Measurements from ENCODE around the gene ECM2. TPM values are rescaled to one million over a fixed set of nuclear protein-coding genes. Genes with fewer than 3 reads are reported as not detected.

The ECM2 gene
- total RNA-seq, 1 donor from 2014 or later: 3.3 TPM

DNA sequence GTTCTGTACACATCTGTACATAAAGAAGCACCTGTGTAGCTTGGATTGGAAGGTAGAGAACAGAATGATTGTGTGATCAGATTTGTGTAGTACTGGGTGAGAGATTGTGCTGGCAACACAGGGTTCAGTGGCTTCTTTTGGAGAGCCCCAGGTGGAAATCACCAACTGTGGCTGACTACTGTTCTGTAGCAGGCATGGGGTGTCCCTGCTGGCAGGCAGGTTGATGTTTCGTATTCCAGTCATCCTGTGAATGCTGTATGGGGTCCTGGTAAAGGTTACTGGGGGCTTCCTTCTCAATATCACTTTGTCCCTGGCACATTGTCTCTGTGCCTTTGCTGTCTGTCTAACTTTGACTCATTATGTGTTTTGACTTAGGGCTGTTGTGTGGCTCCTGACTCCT, 58.8 kb downstream of the ECM2 start:
- DNase-seq (ENCODE audit: low spot score in 2 of 2) (no peak), FAIRE-seq (no peak)

DNA sequence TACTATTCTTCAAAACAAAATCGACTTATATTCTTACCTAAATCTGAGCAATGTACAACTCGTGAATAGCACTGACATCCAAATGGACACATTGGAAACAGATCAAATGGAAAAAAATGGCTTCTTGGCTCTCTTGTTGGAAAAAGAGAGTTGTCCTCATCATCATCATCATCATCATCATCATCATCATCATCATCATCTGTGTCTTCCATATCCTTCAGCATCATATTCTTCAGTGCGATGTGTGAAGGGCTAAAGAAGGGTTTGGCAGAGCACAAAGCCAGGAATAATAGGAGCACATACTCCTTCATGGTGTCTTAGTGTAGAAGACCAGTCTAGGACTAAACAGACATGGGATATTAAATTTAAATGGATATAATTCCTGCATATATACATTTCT, 61.2 kb downstream of the ECM2 start:
- no peak for DNase-seq (ENCODE audit: low spot score in 2 of 2)
- FAIRE-seq: no peak

DNA sequence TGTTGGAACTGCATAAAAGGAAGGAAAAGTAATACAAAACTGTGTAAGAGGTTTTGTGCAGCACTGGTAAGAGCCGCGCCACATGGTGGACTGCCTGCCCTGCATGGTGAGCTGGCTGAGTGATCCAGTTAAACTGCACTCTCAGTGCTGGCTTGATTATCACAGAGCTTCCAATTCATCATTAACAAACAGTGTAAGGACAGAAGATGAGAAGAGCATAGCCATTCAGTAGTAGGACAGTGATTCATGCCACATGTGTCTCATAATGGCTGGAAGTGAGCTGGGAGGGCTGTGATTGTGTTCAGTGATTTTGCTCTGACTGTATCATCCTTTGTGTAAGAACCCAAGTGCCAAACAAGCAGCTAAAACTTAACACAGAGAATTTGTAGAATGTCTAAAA, 67.6 kb downstream of the ECM2 start:
- FAIRE-seq: no peak
- peak; percentile 6 to 22 for DNase-seq (ENCODE audit: low spot score in 2 of 2)

GRCh38 chr9:92467511-92467910, 68.3 kb downstream of the ECM2 start:
- DNase-seq (ENCODE audit: low spot score in 2 of 2) (no peak), FAIRE-seq (no peak)

DNA sequence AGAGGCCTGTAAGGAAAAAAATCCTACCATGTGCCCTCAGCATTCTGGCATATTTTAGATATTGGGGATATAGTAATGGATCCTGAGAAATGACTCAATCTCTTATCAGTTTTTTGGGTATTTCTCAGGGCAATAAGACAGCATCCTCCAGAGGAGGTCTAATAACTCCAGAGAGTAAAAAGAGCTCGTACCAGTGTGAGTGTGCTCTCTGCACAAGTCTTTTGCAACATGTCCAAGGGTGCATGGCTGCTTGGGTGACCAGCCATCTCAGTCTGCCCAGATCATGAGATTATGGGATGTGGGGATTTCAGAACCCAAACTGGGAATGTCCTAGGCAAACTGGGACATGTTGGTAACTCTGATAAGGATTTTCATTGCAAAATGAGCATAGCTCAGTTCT, 68.7 kb downstream of the ECM2 start:
- no peak for FAIRE-seq

DNA sequence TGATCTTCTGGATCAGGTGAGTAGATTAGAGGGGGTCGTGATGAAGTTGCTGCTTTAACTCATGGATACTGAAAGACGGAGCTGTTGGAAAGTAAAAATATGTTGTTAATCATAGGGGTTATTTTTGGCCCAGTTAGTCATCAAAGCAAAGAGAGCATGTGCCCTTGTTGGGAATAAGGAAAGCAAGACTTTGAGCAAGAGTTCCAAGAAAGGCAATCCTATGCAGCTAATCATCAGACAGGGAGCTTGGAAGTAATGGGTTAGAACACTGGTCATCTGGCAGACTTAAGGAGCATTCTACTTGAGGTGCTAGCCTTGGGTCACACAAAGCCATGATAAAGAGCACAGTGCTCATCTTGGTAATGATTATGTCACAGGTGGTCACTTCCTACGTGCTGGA, 71.8 kb downstream of the ECM2 start:
- FAIRE-seq (no peak), DNase-seq (ENCODE audit: low spot score in 2 of 2) (peak in 1 of 2 donors; percentile 12)

More for the DNA sequence above, 68.7 kb downstream of the ECM2 start:
- no peak for DNase-seq (ENCODE audit: low spot score in 2 of 2)

DNA sequence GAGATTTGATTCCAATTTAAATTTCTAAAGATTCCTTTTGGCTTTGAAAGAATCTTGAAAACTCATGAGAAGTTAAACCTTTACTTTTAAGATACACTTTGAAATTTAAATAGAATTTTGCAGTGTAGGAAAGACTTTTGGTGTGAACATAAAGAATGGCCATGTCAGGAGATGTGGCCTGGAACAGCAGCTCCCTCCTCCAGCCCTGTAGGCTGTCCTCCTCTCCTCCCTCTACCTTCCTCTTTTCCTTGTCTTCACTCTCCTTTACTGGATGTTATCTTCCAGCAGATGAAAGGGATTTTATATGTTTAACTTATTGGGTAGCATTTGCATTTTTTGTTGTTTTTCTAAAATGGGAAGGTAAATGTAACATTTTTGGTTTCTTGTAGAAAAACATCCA, 72.4 kb downstream of the ECM2 start:
- DNase-seq (ENCODE audit: low spot score in 2 of 2): no peak
- FAIRE-seq: no peak

- no peak for DNase-seq (ENCODE audit: low spot score in 2 of 2)
- FAIRE-seq: no peak
Measured at GRCh38 chr9:92457576-92457975, 78.2 kb downstream of the ECM2 start.

- FAIRE-seq (no peak), DNase-seq (ENCODE audit: low spot score in 2 of 2) (no peak)
Measured at GRCh38 chr9:92455217-92455616, 80.6 kb downstream of the ECM2 start.

DNA sequence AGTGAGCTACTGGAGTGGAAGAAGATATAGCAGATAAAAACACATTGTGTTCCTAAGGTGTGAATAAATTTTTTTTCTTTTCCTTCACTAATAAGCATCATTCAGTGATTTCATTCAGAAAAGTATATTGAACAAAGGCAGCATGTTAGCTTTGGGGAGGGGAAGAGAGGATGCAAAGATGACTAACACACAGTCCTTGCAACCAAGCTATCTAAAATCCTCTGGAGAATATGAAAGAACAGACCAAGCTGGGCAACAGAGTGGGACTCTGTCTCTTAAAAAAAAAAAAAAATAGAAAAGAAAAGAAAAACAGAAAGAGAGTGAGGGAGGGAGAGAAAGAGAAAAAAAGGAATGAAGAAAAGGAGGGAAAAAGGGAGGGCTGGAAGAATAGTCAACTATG, 89.3 kb downstream of the ECM2 start:
- no peak for FAIRE-seq
- DNase-seq (ENCODE audit: low spot score in 2 of 2): no peak

Small RNAs within 50 kb of the gene (small RNA-seq; reads per million reads assigned to genes)
- gene AL157827.1: not detected
- not detected for gene MIR4670

Other genes with a start within 250 kb of the ECM2 start
- gene IARS1, start 242.3 kb downstream of the ECM2 start, total RNA-seq: 163 TPM
- 12.6 TPM for gene NOL8, start 210.6 kb downstream of the ECM2 start, total RNA-seq
- gene CENPP, start 210.0 kb downstream of the ECM2 start, total RNA-seq: 5.7 TPM
- gene OGN, start 131.4 kb downstream of the ECM2 start, total RNA-seq: 17.5 TPM
- 3.7 TPM for gene OMD, start 111.5 kb downstream of the ECM2 start, total RNA-seq
- gene ASPN, start 53.5 kb downstream of the ECM2 start, total RNA-seq: 5.3 TPM
- gene IPPK, start 134.1 kb upstream of the ECM2 start, total RNA-seq: 13.5 TPM
- 31.0 TPM for gene BICD2, start 228.8 kb upstream of the ECM2 start, total RNA-seq

All from frontal cortex (tissue), 4 donors.